Measurements from ENCODE around the gene QSOX2. TPM values are rescaled to one million over a fixed set of nuclear protein-coding genes. Genes with fewer than 3 reads are reported as not detected.

Gene QSOX2
- total RNA-seq, 1 donor from 2014 or later, result 15.5 TPM

GRCh38 chr9:136159851-136160250 is 85.8 kb downstream of the QSOX2 start:
- no peaks in the 10 kb centered on the region for H3K4me1 Mint-ChIP-seq (ENCODE audit: unreplicated experiment)
- no peaks in the 10 kb centered on the region for H3K36me3 Mint-ChIP-seq (ENCODE audit: unreplicated experiment)
- no peak for DNase-seq (ENCODE audit: extremely low spot score, unreplicated experiment)
- H3K9me3 Mint-ChIP-seq (ENCODE audit: unreplicated experiment), result peaks cover 4% of the 10 kb centered on the region
- TF ChIP-seq CTCF (IDR thresholded peaks at IDR 0.05), result no peak
- peaks cover 25% of the 10 kb centered on the region for H3K27me3 Mint-ChIP-seq (ENCODE audit: unreplicated experiment)
- H3K4me3 Mint-ChIP-seq (ENCODE audit: unreplicated experiment), result no peak overlapping the region
- no peak overlapping the region for H3K27ac Mint-ChIP-seq (ENCODE audit: unreplicated experiment)

- H3K36me3 Mint-ChIP-seq (ENCODE audit: unreplicated experiment), result no peaks in the 10 kb centered on the region
- H3K27ac Mint-ChIP-seq (ENCODE audit: unreplicated experiment), result no peak overlapping the region
- peaks cover 19% of the 10 kb centered on the region for H3K27me3 Mint-ChIP-seq (ENCODE audit: unreplicated experiment)
- no peak for TF ChIP-seq CTCF (IDR thresholded peaks at IDR 0.05)
- DNase-seq (ENCODE audit: extremely low spot score, unreplicated experiment), result no peak
- no peaks in the 10 kb centered on the region for H3K4me1 Mint-ChIP-seq (ENCODE audit: unreplicated experiment)
- H3K4me3 Mint-ChIP-seq (ENCODE audit: unreplicated experiment), result no peak overlapping the region
- no peaks in the 10 kb centered on the region for H3K9me3 Mint-ChIP-seq (ENCODE audit: unreplicated experiment)
Observed at GRCh38 chr9:136157477-136158265, 87.9 kb downstream of the QSOX2 start.

Other genes with a start within 250 kb of the QSOX2 start
- 40.1 and 41.4 TPM in 2 replicates for gene NACC2, start 150.5 kb downstream of the QSOX2 start, total RNA-seq
- gene TMEM250, start 126.9 kb downstream of the QSOX2 start, total RNA-seq, result 34.0 and 38.2 TPM in 2 replicates
- gene LHX3, start 40.7 kb downstream of the QSOX2 start, total RNA-seq, result not detected in 2 replicates
- not detected in 2 replicates for gene CCDC187, start 58.3 kb upstream of the QSOX2 start, total RNA-seq
- 32.5 and 37.1 TPM in 2 replicates for gene GPSM1, start 81.7 kb upstream of the QSOX2 start, total RNA-seq
- gene DNLZ, start 117.9 kb upstream of the QSOX2 start, total RNA-seq, result 16.6 and 17.6 TPM in 2 replicates
- 0.89 and 0.94 TPM in 2 replicates for gene CARD9, start 127.9 kb upstream of the QSOX2 start, total RNA-seq
- gene SNAPC4, start 154.4 kb upstream of the QSOX2 start, total RNA-seq, result 8.9 and 9.9 TPM in 2 replicates
- 54.8 and 57.9 TPM in 2 replicates for gene ENTR1, start 164.8 kb upstream of the QSOX2 start, total RNA-seq
- gene PMPCA, start 164.8 kb upstream of the QSOX2 start, total RNA-seq, result 51.9 and 52.8 TPM in 2 replicates
- 16.0 and 16.7 TPM in 2 replicates for gene INPP5E, start 194.0 kb upstream of the QSOX2 start, total RNA-seq
- 85.0 and 88.5 TPM in 2 replicates for gene SEC16A, start 237.2 kb upstream of the QSOX2 start, total RNA-seq

All from osteocyte (in vitro differentiated cells).